IMR-90 (cell line): ENCODE data around the gene SLC4A4. TPM values are rescaled to one million over a fixed set of nuclear protein-coding genes. Genes with fewer than 3 reads are reported as not detected.

ENCODE experiments used
- ATAC-seq: fragments of 200-7000 bp; cut with Tn5 transposase; 2 replicates; pipeline ENCODE4 v1.9.1; 2020; ENCODE audit warnings: low read depth, mild to moderate bottlenecking, moderate library complexity
- BruUV-seq: library from RNA; stranded (reverse); fragments of 400-500 nt; replicated peaks from 2 replicates; lab custom pipeline; 2021; lab: Mats Ljungman, UMichigan
- CTCF ChIA-PET: fragments of 300-600 bp; formaldehyde crosslinking; extraction: SDS; loops from one replicate; lab custom pipeline; 2021; ENCODE audit warnings: antibody characterized with exemption; lab: Yijun Ruan, JAX
- POLR2A ChIA-PET: fragments of 300-600 bp; sonication (Branson Sonifier 250); formaldehyde crosslinking; loops from one replicate; lab custom pipeline; 2022; ENCODE audit warnings: antibody characterized with exemption; ENCODE audit not compliant: unreplicated experiment; lab: Charles Lee
- DNase-seq: peaks from one replicate; pipeline ENCODE4 v3.0.0; 2013
- H2AFZ ChIP-seq: replicated peaks from 2 replicates; pipeline ENCODE3; 2013; ENCODE audit warnings: low read length, mild to moderate bottlenecking; ENCODE audit not compliant: poor library complexity
- H2AK5ac ChIP-seq: 2 replicates; pipeline ENCODE4 v1.6.1; 2013; ENCODE audit warnings: low read depth, low read length, inconsistent platforms
- H2AK9ac ChIP-seq: replicated peaks from 2 replicates; pipeline ENCODE3; 2013; ENCODE audit warnings: mild to moderate bottlenecking, low read depth, low read length, moderate library complexity; ENCODE audit not compliant: poor library complexity
- H2BK120ac ChIP-seq: 2 replicates; pipeline ENCODE4 v1.6.1; 2013; ENCODE audit warnings: low read depth, low read length, inconsistent platforms
- H2BK15ac ChIP-seq: 3 replicates; pipeline ENCODE4 v1.6.1; 2013; ENCODE audit warnings: low read depth, low read length, inconsistent platforms
- H2BK20ac ChIP-seq: 2 replicates; pipeline ENCODE4 v1.6.1; 2013; ENCODE audit warnings: low read depth, mild to moderate bottlenecking, inconsistent platforms, low read length, moderate library complexity
- H2BK5ac ChIP-seq: 2 replicates; pipeline ENCODE4 v1.6.1; 2013; ENCODE audit warnings: mild to moderate bottlenecking, low read depth, low read length, inconsistent platforms; ENCODE audit not compliant: poor library complexity, severe bottlenecking
- H3K14ac ChIP-seq: replicated peaks from 2 replicates; pipeline ENCODE4 v1.6.1; 2013; ENCODE audit warnings: low read depth, low read length, inconsistent platforms
- H3K18ac ChIP-seq: 2 replicates; pipeline ENCODE4 v1.6.1; 2013; ENCODE audit warnings: low read depth, low read length, control low read depth
- H3K23ac ChIP-seq: 2 replicates; pipeline ENCODE4 v1.6.1; 2013; ENCODE audit warnings: low read depth, low read length, inconsistent platforms
- H3K27ac ChIP-seq: 2 replicates; pipeline ENCODE4 v1.5.1; 2013; ENCODE audit warnings: mild to moderate bottlenecking, control low read depth, low read length; ENCODE audit not compliant: insufficient read depth
- H3K27me3 ChIP-seq: 2 replicates; pipeline ENCODE4 v1.6.1; 2013; ENCODE audit warnings: low read length; ENCODE audit not compliant: control insufficient read depth, insufficient read depth
- H3K36me3 ChIP-seq: 2 replicates; pipeline ENCODE4 v1.6.1; 2013; ENCODE audit warnings: low read length, mixed read lengths; ENCODE audit not compliant: control insufficient read depth, insufficient read depth
- H3K4ac ChIP-seq: 2 replicates; pipeline ENCODE4 v1.6.1; 2013; ENCODE audit warnings: low read depth, low read length, inconsistent platforms
- H3K4me1 ChIP-seq: 2 replicates; pipeline ENCODE4 v1.6.1; 2013; ENCODE audit warnings: low read length, mixed read lengths; ENCODE audit not compliant: control insufficient read depth, insufficient read depth
- H3K4me2 ChIP-seq: 2 replicates; pipeline ENCODE4 v1.6.1; 2013; ENCODE audit warnings: low read depth, mild to moderate bottlenecking, control low read depth, low read length, moderate library complexity
- H3K4me3 ChIP-seq: 2 replicates; pipeline ENCODE4 v1.5.1; 2013; ENCODE audit warnings: low read depth, mild to moderate bottlenecking, control low read depth, low read length, moderate library complexity; ENCODE audit not compliant: insufficient read depth
- H3K56ac ChIP-seq: 2 replicates; pipeline ENCODE4 v1.6.1; 2013; ENCODE audit warnings: low read length, inconsistent platforms; ENCODE audit not compliant: insufficient read depth; ENCODE audit errors: extremely low read depth
- H3K79me1 ChIP-seq, 2 experiments: 2 replicates each; pipeline ENCODE4 v1.6.1; 2013; ENCODE audit warnings: low read length in 2 of 2, inconsistent platforms in 1 of 2, low read depth in 1 of 2
- H3K9ac ChIP-seq: 2 replicates; pipeline ENCODE4 v1.6.1; 2013; ENCODE audit warnings: low read depth, low read length, control low read depth
- H3K9me1 ChIP-seq: 2 replicates; pipeline ENCODE4 v1.6.1; 2013; ENCODE audit warnings: low read length, inconsistent platforms; ENCODE audit not compliant: insufficient read depth
- H3K9me3 ChIP-seq: 2 replicates; pipeline ENCODE4 v1.6.1; 2013; ENCODE audit warnings: low read length; ENCODE audit not compliant: control insufficient read depth, insufficient read depth
- H4K20me1 ChIP-seq: 2 replicates; pipeline ENCODE4 v1.6.1; 2013; ENCODE audit warnings: low read length, inconsistent platforms; ENCODE audit not compliant: insufficient read depth
- H4K5ac ChIP-seq: 2 replicates; pipeline ENCODE4 v1.6.1; 2013; ENCODE audit warnings: mild to moderate bottlenecking, low read depth, low read length, control low read depth
- H4K8ac ChIP-seq, 2 experiments: 2 replicates each; pipeline ENCODE4 v1.6.1; 2013; ENCODE audit warnings: low read depth in 2 of 2, low read length in 2 of 2, control low read depth in 1 of 2, inconsistent platforms in 1 of 2
- H4K91ac ChIP-seq: 2 replicates; pipeline ENCODE4 v1.6.1; 2013; ENCODE audit warnings: low read depth, low read length, inconsistent platforms; ENCODE audit not compliant: insufficient read depth
- CEBPB ChIP-seq: IDR thresholded peaks from 2 replicates; pipeline ENCODE4 v1.6.1; 2012; ENCODE audit warnings: low read depth, low read length, improper control_type of control experiment
- FOS ChIP-seq: fragments of 150-350 bp; IDR thresholded peaks from 2 replicates; pipeline ENCODE4 v1.6.1; 2016; ENCODE audit warnings: low read depth, low read length
- MXI1 ChIP-seq: IDR thresholded peaks from 2 replicates; pipeline ENCODE4 v1.6.1; 2012; ENCODE audit warnings: low read depth, mild to moderate bottlenecking, low read length, moderate library complexity, borderline replicate concordance
- NFE2L2 ChIP-seq: fragments of 150-350 bp; IDR thresholded peaks from 2 replicates; pipeline ENCODE4 v1.6.1; 2016; ENCODE audit warnings: low read depth, mild to moderate bottlenecking, low read length
- POLR2A ChIP-seq: IDR thresholded peaks from 2 replicates; pipeline ENCODE4 v1.6.1; 2012; ENCODE audit warnings: mild to moderate bottlenecking, low read depth, low read length
- RAD21 ChIP-seq: IDR thresholded peaks from 2 replicates; pipeline ENCODE4 v1.6.1; 2012; ENCODE audit warnings: low read length, improper control_type of control experiment
- RCOR1 ChIP-seq: IDR thresholded peaks from 2 replicates; pipeline ENCODE4 v1.6.1; 2012; ENCODE audit warnings: mild to moderate bottlenecking, low read length, improper control_type of control experiment; ENCODE audit not compliant: insufficient replicate concordance
- SMC3 ChIP-seq: fragments of 150-350 bp; IDR thresholded peaks from 2 replicates; pipeline ENCODE4 v1.6.1; 2016; ENCODE audit warnings: low read depth, mild to moderate bottlenecking, antibody characterized with exemption, low read length, moderate library complexity
- dilution Hi-C: fragments of 300-500 bp; cut with HindIII; formaldehyde crosslinking; loops from one replicate; pipeline ENCODE4 v1.14.3; 2018; ENCODE audit warnings: low sequenced_read_pairs; ENCODE audit not compliant: unreplicated experiment
- in situ Hi-C: fragments of 300-500 bp; cut with MboI; formaldehyde crosslinking; loops from 3 replicates; pipeline ENCODE4 v1.14.3; 2019; ENCODE audit warnings: low sequenced_read_pairs, inconsistent platforms, mixed read lengths
- intact Hi-C: fragments of 100-400 bp; cut with micrococcal nuclease; formaldehyde crosslinking; loops from 2 replicates; pipeline ENCODE4 v1.10.0; 2022
- polyA plus RNA-seq, 3 experiments: library from polyadenylated mRNA; depleted of rRNA; stranded (reverse); fragments of >200 nt; gene quantifications; 2 replicates each; pipeline ENCODE4 v1.2.3, GENCODE V29; 2012; ENCODE audit warnings: low replicate concordance in 1 of 3
- total RNA-seq: library from RNA; depleted of rRNA; stranded (reverse); fragments of >200 nt; gene quantifications from 2 replicates; pipeline ENCODE4 v1.2.3, GENCODE V29; 2012
- TF ChIP-seq, protein P1 (sequence below): fragments of 150-350 bp; IDR thresholded peaks from 2 replicates; pipeline ENCODE4 v1.6.1; 2016; ENCODE audit warnings: low read depth, mild to moderate bottlenecking, low read length, moderate library complexity, borderline replicate concordance

The SLC4A4 gene
- total and polyA plus RNA-seq, 2 of the 4 experiments (the other 2 are of a cell fraction) = 5.6 to 16.8 TPM

DNA sequence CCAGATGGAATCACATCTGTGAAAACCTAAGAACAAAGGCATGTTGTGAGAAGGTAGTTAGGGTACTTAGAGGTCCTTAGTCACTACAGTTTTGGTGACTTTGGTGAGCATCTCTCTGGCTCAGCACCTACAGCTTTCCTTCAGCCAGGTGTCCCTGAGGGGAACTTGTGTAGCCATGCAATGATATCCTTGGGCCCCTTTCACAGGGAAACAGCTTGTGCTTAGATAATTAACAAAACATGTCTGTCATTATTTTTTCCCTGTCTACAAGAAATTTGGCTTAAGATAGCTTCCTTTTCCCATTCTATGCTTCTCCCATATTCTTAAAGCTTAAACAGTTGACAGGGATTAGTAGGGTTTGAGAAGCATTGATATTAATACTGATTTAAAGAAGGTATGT, 63.8 kb downstream of the SLC4A4 start:
- dilution Hi-C loops = no loop called here

More for the DNA sequence above, 63.8 kb downstream of the SLC4A4 start:
- no peak overlapping the region for H4K91ac ChIP-seq
- no peak overlapping the region for H2AFZ ChIP-seq
- H2AK9ac ChIP-seq = no peak overlapping the region
- H3K4ac ChIP-seq = no peak overlapping the region
- no peaks in the 10 kb centered on the region for H3K9me3 ChIP-seq
- no peak overlapping the region for H4K8ac ChIP-seq
- H3K18ac ChIP-seq = no peak overlapping the region
- no peak overlapping the region for H3K56ac ChIP-seq
- no peak overlapping the region for H2BK20ac ChIP-seq
- H3K36me3 ChIP-seq = peaks cover 3% of the 10 kb centered on the region
- H3K9me1 ChIP-seq = no peaks in the 10 kb centered on the region
- no peak overlapping the region for H3K4me3 ChIP-seq
- no peak overlapping the region for H3K14ac ChIP-seq
- intact Hi-C loops = no loop called here
- peaks cover 3 to 12% of the 10 kb centered on the region in 2 experiments; a peak in 2 of 4 replicates for H3K79me1 ChIP-seq
- H2BK120ac ChIP-seq = no peak overlapping the region
- no peak overlapping the region for H3K27ac ChIP-seq
- no peak for ATAC-seq
- H3K9ac ChIP-seq = no peak overlapping the region
- ChIA-PET CTCF (no interaction called here), POLR2A (interaction anchor here (0.6 to 1.0 kb wide), 2 partner anchors 9 to 130 kb away, joined by 3 to 4 read pairs; no protein-coding TSS in a partner anchor)
- no peak overlapping the region; the same call in 1 of the 2 replicates for H4K5ac ChIP-seq
- H2BK15ac ChIP-seq = no peak overlapping the region
- H2AK5ac ChIP-seq = no peak overlapping the region
- no peak for DNase-seq
- no peaks in the 10 kb centered on the region for H3K27me3 ChIP-seq
- in situ Hi-C loops = no loop called here
- H4K20me1 ChIP-seq = no peaks in the 10 kb centered on the region
- TF ChIP-seq SMC3 (no peak), RAD21 (no peak), POLR2A (no peak), FOS (no peak), CEBPB (no peak), NFE2L2 (no peak), RCOR1 (no peak), MXI1 (no peak)
- TF ChIP-seq, protein P1, sequence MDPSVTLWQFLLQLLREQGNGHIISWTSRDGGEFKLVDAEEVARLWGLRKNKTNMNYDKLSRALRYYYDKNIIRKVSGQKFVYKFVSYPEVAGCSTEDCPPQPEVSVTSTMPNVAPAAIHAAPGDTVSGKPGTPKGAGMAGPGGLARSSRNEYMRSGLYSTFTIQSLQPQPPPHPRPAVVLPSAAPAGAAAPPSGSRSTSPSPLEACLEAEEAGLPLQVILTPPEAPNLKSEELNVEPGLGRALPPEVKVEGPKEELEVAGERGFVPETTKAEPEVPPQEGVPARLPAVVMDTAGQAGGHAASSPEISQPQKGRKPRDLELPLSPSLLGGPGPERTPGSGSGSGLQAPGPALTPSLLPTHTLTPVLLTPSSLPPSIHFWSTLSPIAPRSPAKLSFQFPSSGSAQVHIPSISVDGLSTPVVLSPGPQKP = no peak
- no peak overlapping the region for H3K23ac ChIP-seq
- no peak overlapping the region for H3K4me2 ChIP-seq
- no TSS peak for BruUV-seq
- H2BK5ac ChIP-seq = no peak overlapping the region
- peaks cover 3% of the 10 kb centered on the region for H3K4me1 ChIP-seq
